PFSK-1 (cell line): Measurements from ENCODE around the gene GSK3B.

Experiments
- FOXP2 ChIP-seq: optimal IDR thresholded peaks from 2 replicates; pipeline ENCODE3; 2011; ENCODE audit warnings: borderline replicate concordance, control low read depth, inconsistent platforms; ENCODE audit not compliant: insufficient read depth; ENCODE audit errors: extremely low read length, extremely low read depth
- POLR2AphosphoS5 ChIP-seq: IDR thresholded peaks from 2 replicates; pipeline ENCODE4 v1.6.1; 2012; ENCODE audit warnings: low read depth, mild to moderate bottlenecking, control low read depth, low read length, moderate library complexity
- SIN3A ChIP-seq: IDR thresholded peaks from 2 replicates; pipeline ENCODE4 v1.6.1; 2012; ENCODE audit warnings: mild to moderate bottlenecking, low read length, moderate library complexity, borderline replicate concordance; ENCODE audit not compliant: insufficient read depth
- TAF1 ChIP-seq: IDR thresholded peaks from 2 replicates; pipeline ENCODE4 v1.6.1; 2012; ENCODE audit warnings: low read length, control low read depth, borderline replicate concordance; ENCODE audit not compliant: insufficient read depth
- TF ChIP-seq, protein P1 (sequence below), 2 experiments: IDR thresholded peaks; 2 replicates each; pipeline versions ENCODE4 v1.6.1 to v1.8.0; 2011 to 2012; ENCODE audit warnings: low read depth in 2 of 2, low read length in 2 of 2, control low read depth in 1 of 2, inconsistent platforms in 1 of 2, mild to moderate bottlenecking in 1 of 2, moderate library complexity in 1 of 2; ENCODE audit not compliant: insufficient read depth in 1 of 2

Gene GSK3B

DNA sequence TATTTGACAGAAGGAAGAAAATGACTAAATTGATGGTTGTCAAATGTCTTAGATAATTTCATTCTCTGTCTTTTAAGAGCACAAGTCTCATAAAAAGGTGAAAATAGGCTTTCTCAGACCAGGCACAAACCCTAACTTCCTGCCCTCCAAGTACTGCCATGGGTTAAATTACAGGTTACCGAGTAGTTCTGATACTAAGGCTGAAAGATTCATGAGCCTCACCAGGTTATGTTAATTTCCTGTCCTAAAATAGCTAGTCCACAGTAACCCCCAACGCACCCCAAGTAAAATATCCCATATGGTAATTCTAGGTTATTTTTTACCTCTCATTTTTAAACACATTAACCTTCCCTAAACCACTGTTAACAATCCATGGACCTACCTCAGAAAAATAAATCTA lies 42.0 kb downstream of the GSK3B start:
- TF ChIP-seq, protein P1, sequence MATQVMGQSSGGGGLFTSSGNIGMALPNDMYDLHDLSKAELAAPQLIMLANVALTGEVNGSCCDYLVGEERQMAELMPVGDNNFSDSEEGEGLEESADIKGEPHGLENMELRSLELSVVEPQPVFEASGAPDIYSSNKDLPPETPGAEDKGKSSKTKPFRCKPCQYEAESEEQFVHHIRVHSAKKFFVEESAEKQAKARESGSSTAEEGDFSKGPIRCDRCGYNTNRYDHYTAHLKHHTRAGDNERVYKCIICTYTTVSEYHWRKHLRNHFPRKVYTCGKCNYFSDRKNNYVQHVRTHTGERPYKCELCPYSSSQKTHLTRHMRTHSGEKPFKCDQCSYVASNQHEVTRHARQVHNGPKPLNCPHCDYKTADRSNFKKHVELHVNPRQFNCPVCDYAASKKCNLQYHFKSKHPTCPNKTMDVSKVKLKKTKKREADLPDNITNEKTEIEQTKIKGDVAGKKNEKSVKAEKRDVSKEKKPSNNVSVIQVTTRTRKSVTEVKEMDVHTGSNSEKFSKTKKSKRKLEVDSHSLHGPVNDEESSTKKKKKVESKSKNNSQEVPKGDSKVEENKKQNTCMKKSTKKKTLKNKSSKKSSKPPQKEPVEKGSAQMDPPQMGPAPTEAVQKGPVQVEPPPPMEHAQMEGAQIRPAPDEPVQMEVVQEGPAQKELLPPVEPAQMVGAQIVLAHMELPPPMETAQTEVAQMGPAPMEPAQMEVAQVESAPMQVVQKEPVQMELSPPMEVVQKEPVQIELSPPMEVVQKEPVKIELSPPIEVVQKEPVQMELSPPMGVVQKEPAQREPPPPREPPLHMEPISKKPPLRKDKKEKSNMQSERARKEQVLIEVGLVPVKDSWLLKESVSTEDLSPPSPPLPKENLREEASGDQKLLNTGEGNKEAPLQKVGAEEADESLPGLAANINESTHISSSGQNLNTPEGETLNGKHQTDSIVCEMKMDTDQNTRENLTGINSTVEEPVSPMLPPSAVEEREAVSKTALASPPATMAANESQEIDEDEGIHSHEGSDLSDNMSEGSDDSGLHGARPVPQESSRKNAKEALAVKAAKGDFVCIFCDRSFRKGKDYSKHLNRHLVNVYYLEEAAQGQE (IDR thresholded peaks at IDR 0.05; ENCODE audit: insufficient read depth in 1 of 2, low read depth in 2 of 2, low read length in 2 of 2), result no peak
- TF ChIP-seq FOXP2, result no peak
- no peak for TF ChIP-seq SIN3A
- TF ChIP-seq TAF1, result no peak
- TF ChIP-seq POLR2AphosphoS5, result no peak

- TF ChIP-seq TAF1 (no peak), FOXP2 (no peak), SIN3A (no peak), POLR2AphosphoS5 (no peak)
- TF ChIP-seq, protein P1 (IDR thresholded peaks at IDR 0.05; ENCODE audit: insufficient read depth in 1 of 2, low read depth in 2 of 2, low read length in 2 of 2), result no peak
These were observed 44.2 kb downstream of the GSK3B start for GRCh38 chr3:120049881-120050539.

DNA sequence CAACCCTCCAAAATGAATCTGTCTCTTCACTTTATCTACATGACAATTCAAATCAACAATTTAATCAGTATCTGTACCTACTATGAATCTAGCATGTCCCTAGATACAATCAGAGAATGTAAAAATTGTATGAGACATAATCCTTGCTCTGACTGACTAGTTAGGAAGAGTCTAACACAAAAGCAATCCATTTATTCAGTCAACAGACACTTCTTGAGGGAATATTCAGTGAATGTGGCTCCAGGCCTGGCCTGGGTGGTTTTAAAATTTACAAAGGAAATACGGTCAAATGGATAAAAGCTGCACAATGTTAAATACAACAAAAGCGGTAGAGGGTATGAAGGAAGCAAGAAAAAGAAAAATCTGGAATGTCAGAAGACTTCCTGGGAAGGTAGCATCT lies 45.2 kb downstream of the GSK3B start:
- TF ChIP-seq SIN3A (no peak), POLR2AphosphoS5 (no peak), FOXP2 (no peak), TAF1 (no peak)
- TF ChIP-seq, protein P1 (IDR thresholded peaks at IDR 0.05; ENCODE audit: insufficient read depth in 1 of 2, low read depth in 2 of 2, low read length in 2 of 2), result no peak

DNA sequence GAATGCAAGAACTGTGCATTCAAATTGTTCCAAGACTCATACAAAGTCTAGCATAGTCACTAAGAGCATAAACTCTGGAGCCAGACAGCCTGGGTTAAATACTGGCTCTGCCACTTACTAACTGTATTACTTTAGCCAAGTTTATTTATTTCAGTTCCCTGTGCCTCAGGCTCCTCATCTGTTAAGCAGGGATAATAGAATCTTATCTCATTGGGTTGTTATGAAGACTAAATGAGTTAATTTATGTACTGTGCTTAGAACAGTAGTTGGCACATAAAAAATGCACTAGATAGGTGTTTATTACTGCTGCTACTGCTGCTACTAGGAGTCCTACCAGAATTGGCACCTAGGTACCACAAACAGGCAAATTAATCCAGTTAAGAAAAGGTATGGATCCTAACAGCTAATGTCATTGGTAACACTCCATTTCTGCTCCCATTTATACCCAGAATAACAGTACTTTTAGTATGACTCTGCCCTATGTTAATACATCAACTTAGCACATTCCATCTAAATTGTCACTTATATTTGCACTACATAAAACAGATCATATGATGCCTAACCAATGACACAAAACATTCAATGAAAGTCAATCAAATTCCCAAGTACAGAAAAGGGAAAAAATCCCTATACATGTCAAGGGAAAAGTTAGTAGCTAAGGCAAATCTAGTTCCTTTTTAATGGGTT lies 45.7 kb downstream of the GSK3B start:
- no peak for TF ChIP-seq FOXP2
- TF ChIP-seq POLR2AphosphoS5, result no peak
- TF ChIP-seq SIN3A, result no peak
- no peak for TF ChIP-seq TAF1
- TF ChIP-seq, protein P1 (IDR thresholded peaks at IDR 0.05; ENCODE audit: insufficient read depth in 1 of 2, low read depth in 2 of 2, low read length in 2 of 2), result no peak
